Endodermal cell (in vitro differentiated cells): ENCODE results near the gene LCAT. TPM values are rescaled to one million over a fixed set of nuclear protein-coding genes. Genes with fewer than 3 reads are reported as not detected.

ENCODE experiments used
- DNase-seq: peaks from one replicate; pipeline ENCODE4 v3.0.0-alpha.2; 2017
- H3K27ac ChIP-seq: 2 replicates; pipeline ENCODE4 v1.5.1; 2013; ENCODE audit warnings: mild to moderate bottlenecking, low read depth, low read length, moderate library complexity
- H3K27me3 ChIP-seq: 2 replicates; pipeline ENCODE4 v1.6.1; 2013; ENCODE audit warnings: mild to moderate bottlenecking, low read length, moderate library complexity; ENCODE audit not compliant: insufficient read depth, control insufficient read depth, poor library complexity, severe bottlenecking
- H3K36me3 ChIP-seq: 2 replicates; pipeline ENCODE4 v1.7.0; 2013; ENCODE audit warnings: mild to moderate bottlenecking, low read length, moderate library complexity; ENCODE audit not compliant: control insufficient read depth, insufficient read depth
- H3K4me1 ChIP-seq: one replicate; pipeline ENCODE4 v1.7.0; 2013; ENCODE audit warnings: low read length; ENCODE audit not compliant: control insufficient read depth, insufficient read depth
- H3K4me3 ChIP-seq: 2 replicates; pipeline ENCODE4 v1.5.1; 2013; ENCODE audit warnings: mild to moderate bottlenecking, low read length, moderate library complexity
- H3K9ac ChIP-seq: 2 replicates; pipeline ENCODE4 v1.6.1; 2013; ENCODE audit warnings: mild to moderate bottlenecking, low read length, moderate library complexity; ENCODE audit not compliant: poor library complexity, severe bottlenecking; ENCODE audit errors: extremely low read depth
- H3K9me3 ChIP-seq: 2 replicates; pipeline ENCODE4 v1.6.1; 2013; ENCODE audit warnings: mild to moderate bottlenecking, low read length, moderate library complexity; ENCODE audit not compliant: control insufficient read depth
- H3K27ac Mint-ChIP-seq: 2 replicates; pipeline ENCODE4 v1.8.0; 2020; ENCODE audit warnings: mixed read lengths
- H3K27me3 Mint-ChIP-seq: 2 replicates; pipeline ENCODE4 v1.8.0; 2021; ENCODE audit warnings: mild to moderate bottlenecking, mixed read lengths; ENCODE audit not compliant: insufficient read depth
- H3K36me3 Mint-ChIP-seq: 2 replicates; pipeline ENCODE4 v1.8.0; 2020; ENCODE audit warnings: low read depth, mixed read lengths
- H3K4me1 Mint-ChIP-seq: 2 replicates; pipeline ENCODE4 v1.8.0; 2020; ENCODE audit warnings: mixed read lengths
- H3K4me3 Mint-ChIP-seq: 2 replicates; pipeline ENCODE4 v1.8.0; 2020; ENCODE audit warnings: mild to moderate bottlenecking, moderate library complexity, mixed read lengths
- H3K9me3 Mint-ChIP-seq: 2 replicates; pipeline ENCODE4 v1.8.0; 2020; ENCODE audit warnings: mild to moderate bottlenecking, mixed read lengths
- CTCF ChIP-seq: fragments of 200-600 bp; sonication (generic); conservative IDR thresholded peaks from 2 replicates; pipeline ENCODE4 v1.5.0; 2021; ENCODE audit warnings: antibody characterized with exemption, mild to moderate bottlenecking
- WGBS, 2 experiments: methylation state at CpG; one replicate each; pipeline versions ENCODE4 v1.1.5 to v1.1.7; 2013; ENCODE audit warnings: missing lambda C conversion rate in 2 of 2, mixed read lengths in 1 of 2; ENCODE audit not compliant: insufficient coverage in 1 of 2, insufficient read length in 1 of 2; 5-methylcytosine and 5-hydroxymethylcytosine counted together
- total RNA-seq, 2 donors: library from RNA; stranded (reverse); fragmentation: NEBNext Ultra II Directional in 1 of 2; extraction: Animal tissue kit (Norgen Biotek cat#: 25700) in 1 of 2; gene quantifications; 2 replicates in 1 of 2; 3 replicates in 1 of 2; pipeline ENCODE4 v1.2.1, GENCODE V29; 2021

The LCAT gene
- total RNA-seq, 2 donors from 2014 or later: 8.4 to 14.3 TPM

GRCh38 chr16:67927131-67927941 lies 16.6 kb downstream of the LCAT start:
- Mint-ChIP-seq H3K27ac (no peak overlapping the region), H3K9me3 (no peaks in the 10 kb centered on the region), H3K36me3 (peaks cover 18% of the 10 kb centered on the region), H3K4me3 (no peak overlapping the region), H3K27me3 (no peaks in the 10 kb centered on the region), H3K4me1 (peaks cover 15% of the 10 kb centered on the region)
- 95 to 97% methylated on average over 19 to 22 of the region's 22 CpGs for WGBS, 2 experiments
- Histone ChIP-seq H3K4me1 (no peaks in the 10 kb centered on the region), H3K4me3 (no peak overlapping the region), H3K9me3 (no peaks in the 10 kb centered on the region), H3K36me3 (peaks cover 15% of the 10 kb centered on the region), H3K27ac (no peak overlapping the region), H3K27me3 (no peaks in the 10 kb centered on the region), H3K9ac (no peak overlapping the region)
- TF ChIP-seq CTCF: no peak
- DNase-seq: no peak

GRCh38 chr16:67926181-67926750 lies 17.7 kb downstream of the LCAT start:
- peaks cover 15% of the 10 kb centered on the region for H3K36me3 ChIP-seq
- H3K27ac ChIP-seq: peak overlapping the region; percentile 6
- H3K27me3 ChIP-seq: no peaks in the 10 kb centered on the region
- Mint-ChIP-seq H3K27me3 (no peaks in the 10 kb centered on the region), H3K4me1 (peaks cover 14% of the 10 kb centered on the region), H3K9me3 (no peaks in the 10 kb centered on the region), H3K36me3 (peaks cover 9% of the 10 kb centered on the region), H3K27ac (peak overlapping the region; percentile 75), H3K4me3 (no peak overlapping the region)
- H3K9me3 ChIP-seq: no peaks in the 10 kb centered on the region
- H3K4me1 ChIP-seq: no peaks in the 10 kb centered on the region
- TF ChIP-seq CTCF: peak; percentile 54
- 86 to 91% methylated on average over 10 to 13 of the region's 13 CpGs for WGBS, 2 experiments
- H3K9ac ChIP-seq: no peak overlapping the region
- peak; percentile 75 for DNase-seq
- no peak overlapping the region for H3K4me3 ChIP-seq

- Mint-ChIP-seq H3K27me3 (no peaks in the 10 kb centered on the region), H3K4me1 (peaks cover 14% of the 10 kb centered on the region), H3K4me3 (no peak overlapping the region), H3K36me3 (peaks cover 8% of the 10 kb centered on the region), H3K27ac (no peak overlapping the region), H3K9me3 (no peaks in the 10 kb centered on the region)
- no peak for DNase-seq
- Histone ChIP-seq H3K9ac (no peak overlapping the region), H3K9me3 (no peaks in the 10 kb centered on the region), H3K4me1 (no peaks in the 10 kb centered on the region), H3K27me3 (no peaks in the 10 kb centered on the region), H3K4me3 (no peak overlapping the region), H3K27ac (no peak overlapping the region), H3K36me3 (peaks cover 8% of the 10 kb centered on the region)
- TF ChIP-seq CTCF: no peak
- 94 to 99% methylated on average over 6 to 10 of the region's 10 CpGs for WGBS, 2 experiments
Measured at GRCh38 chr16:67924140-67924906, 19.6 kb downstream of the LCAT start.
